Embryonic facial prominence (tissue), 1 donor: ENCODE results near the gene THSD7A.
"Not testable (repeated sequence)": the region's sequence is repeated elsewhere in the genome, so short reads cannot be mapped to it uniquely, and the experiment has no call there.

Experiments
- DNase-seq: peaks from one replicate; pipeline ENCODE4 v3.0.0-alpha.2; 2016; ENCODE audit errors: extremely low spot score

The THSD7A gene

DNA sequence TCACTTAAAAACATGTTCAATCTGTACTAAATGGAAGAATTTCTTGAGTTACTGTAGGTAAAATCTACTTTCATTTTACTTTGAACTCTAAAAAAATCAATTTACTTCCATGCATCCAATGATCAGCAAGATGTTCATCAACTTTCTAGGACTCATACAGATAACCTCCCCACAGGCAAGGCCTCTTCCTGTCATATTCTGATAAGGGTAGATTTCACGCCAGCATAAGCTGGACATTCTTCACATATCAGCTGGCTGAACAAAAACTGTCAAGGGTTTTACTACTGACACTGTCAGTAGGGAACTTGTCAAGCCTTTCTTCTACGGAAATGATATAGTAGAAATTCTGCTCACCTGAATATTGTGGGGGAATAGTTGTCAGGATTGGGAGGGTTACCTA, 244.9 kb downstream of the THSD7A start:
- no peak for DNase-seq

DNA sequence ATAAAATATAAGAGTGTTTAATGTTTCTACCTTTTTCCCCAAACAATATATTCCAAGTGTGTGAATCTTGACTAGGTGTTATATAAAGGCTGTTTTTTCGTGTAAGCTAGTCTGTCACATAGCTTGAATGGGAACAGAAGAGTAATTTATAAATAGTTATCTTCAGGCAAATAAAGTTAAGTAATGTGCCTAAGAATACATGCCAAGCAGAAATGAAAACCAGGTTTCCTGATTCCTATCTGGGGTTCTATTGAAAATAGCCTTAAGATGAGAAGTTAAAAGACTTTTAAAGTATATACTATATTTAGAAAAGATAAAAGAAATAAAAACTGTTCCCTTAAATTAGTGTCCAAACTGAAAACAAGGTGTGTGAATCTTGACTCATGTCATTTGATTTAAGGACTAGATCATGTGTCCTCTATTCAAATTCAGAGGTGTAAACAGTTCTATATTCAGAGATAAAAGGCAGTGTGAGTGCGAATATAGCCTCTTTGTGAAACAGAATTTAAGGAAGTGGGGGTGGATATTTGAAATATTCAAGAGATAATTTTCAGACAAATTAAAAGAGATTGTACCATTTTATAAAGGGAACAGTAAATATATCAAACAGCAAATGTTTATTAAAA, 247.5 kb downstream of the THSD7A start:
- no peak for DNase-seq

DNA sequence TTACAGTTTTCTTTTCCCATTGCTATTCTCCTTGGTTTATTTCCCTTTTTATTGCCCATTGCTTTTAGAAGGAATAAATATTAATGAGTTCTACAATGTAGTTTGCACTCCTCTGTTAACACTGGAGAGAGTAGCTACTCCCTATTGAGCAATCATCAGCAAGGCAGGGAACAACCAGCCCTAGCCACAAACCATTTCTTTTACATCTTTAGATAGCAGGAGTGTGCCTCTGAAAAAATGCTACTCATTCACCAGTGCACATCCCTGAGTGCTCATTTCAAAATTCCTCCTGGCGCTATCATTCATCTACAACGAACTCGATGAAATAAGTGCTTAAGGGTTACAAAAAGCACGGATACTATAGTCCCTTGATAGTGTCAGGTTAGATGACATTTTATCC, 252.9 kb downstream of the THSD7A start:
- DNase-seq, result no peak

DNA sequence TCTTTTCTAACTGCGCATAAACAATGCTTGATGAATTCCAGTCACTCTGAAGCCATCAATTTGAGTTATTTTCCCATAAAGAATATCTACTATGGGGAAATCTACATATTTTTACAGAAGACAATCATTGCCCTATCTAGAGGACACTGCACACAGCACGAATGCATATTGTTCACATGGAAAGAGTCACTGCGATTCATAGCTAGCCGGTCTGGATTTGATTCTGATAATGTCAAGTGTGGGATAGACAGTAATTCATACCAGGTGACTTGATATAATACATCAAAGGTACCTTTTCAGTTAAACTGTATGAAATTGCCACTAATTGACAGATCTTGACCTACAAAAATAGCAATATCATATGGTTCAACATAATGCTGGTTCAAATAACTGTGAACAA, 255.7 kb downstream of the THSD7A start:
- no peak for DNase-seq

DNA sequence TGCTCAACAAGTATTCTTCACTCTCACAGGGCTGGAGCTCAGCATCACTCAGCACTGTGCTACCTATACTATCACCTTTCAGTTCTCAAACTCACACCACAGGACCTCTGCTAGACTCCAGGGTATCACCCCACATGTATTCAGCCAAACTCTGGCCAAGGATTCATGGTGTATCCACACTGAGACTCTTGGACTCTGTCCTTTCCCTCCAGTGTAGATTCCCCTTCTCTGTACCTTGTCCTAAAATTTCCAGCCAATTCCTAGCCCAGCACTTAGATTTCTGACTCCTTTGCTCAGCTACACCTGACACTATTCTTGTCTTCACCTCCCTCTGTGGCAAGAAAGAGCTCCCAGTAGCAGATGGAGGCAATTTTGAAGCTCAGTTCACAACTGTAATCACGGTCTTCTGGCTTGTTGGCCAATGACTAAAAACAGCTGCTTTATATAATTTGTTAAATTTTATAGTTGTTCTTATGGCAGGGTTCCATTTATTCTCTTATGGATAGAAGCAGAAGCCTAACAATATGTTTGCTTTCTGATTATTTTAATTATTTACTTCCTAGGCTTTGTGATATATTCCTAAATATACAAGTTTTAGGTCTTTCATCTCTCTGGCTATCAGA, 258.8 kb downstream of the THSD7A start:
- no peak for DNase-seq

DNA sequence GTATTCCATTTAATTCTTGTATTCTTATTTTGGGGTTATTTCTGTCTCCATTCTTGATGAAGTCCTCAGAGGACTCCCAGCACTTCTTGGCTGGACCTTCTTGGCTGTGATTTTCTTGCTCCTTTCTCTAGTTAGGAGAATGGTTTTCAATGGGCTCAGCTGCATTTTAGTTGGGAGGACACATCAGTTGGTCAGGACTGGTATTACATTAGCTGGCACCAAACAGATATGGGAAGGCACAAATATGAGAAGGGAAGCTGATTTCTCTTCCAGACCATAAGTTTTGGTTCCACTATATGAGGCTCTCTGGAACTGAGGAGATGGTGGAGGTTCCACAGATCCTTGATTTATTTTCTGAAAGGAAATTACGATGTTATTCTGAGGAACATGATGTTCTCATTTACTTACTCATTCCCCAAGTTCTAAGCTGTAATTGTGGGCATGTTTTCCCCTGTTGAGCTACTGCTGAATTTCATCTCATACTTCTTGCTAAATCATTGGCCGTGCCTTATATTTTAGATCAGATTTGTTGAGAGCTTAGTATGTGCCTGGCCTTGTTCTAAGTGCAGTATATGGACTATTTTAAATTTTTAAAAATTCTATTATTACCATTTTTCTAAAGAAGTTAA, 261.0 kb downstream of the THSD7A start:
- DNase-seq, result no peak

DNA sequence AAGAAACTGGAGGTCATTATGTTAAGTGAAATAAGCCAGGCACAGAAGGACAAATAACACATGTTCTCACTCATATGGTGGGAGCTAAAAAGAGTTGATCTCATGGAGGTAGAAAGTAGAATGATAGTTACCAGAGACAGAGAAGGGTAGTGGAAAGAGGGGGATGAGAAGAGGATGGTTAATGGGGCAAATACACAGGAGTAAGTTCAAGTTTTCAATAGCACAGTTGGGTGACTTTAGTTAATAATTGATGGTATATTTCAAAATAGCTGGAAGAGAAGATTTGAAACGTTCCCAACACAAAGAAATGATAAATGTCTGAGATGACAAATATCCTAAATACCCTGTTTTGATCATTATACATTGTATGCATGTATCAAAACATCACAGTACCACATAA, 261.8 kb downstream of the THSD7A start:
- DNase-seq, result no peak

DNA sequence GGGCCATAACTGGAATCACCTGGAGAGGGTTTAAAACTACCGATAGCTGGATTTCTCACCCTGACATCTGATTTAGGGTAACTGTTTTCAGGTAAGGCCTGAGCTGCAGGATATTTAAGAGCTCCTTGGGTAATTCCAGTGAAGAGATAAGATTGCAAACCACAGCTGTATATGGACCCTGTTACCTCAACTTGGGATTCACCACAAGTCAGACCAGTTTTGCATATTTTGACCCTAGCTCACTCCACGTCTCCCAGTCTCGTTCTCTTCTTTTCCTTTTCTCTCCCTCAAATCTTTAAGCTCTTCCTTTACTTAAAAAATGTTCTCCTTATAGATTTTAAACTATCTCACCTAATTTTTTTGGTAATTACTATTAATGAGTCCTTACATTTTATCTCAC, 264.4 kb downstream of the THSD7A start:
- no peak for DNase-seq

DNA sequence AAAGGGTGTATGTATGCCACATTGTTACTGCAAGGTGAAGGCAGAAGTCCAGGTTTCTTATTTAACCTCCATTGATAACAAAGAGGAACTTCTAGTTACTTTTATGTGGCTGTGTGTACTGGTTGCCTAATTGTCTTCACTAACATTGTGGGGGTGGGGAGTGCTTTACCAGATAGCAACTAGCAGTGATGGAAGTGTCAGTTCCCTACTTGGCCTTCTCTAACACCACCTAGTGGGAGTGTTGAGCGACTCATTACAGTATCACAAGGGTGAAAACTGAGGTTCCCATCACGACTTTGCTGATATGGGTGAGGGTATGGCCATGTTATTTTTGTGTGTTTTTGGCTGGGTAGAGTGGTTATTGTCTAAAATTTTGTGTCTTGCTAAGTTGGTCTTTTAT, 274.4 kb downstream of the THSD7A start:
- no peak for DNase-seq

DNA sequence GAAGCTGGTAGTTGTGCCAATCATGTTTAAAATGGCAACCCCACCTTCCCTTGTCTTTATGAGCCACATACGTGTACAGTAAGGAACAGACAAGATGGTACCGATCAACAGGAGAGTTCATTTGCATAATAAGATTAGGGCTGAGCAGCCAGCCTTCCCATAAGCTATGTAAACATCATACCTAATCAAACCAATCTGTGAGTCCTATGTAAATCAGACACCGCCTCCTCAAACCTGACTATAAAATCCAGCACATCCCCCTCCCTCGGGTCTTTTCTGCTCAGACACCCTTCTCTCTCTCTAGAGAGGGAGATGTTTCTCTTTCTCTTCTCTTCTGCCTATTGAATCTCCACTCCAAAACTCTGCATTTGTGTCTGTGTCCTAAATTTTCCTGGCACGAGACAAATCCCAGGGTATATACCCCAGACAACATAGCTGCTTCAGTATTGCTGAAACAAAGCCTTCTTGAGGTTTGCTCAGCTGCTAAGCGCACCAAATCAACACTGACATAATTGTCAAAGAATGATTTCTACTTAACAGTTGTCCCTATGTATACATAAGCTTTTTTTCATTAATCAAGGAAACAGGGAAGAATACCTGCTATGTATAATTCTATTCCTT, 279.2 kb downstream of the THSD7A start:
- DNase-seq, result no peak

DNA sequence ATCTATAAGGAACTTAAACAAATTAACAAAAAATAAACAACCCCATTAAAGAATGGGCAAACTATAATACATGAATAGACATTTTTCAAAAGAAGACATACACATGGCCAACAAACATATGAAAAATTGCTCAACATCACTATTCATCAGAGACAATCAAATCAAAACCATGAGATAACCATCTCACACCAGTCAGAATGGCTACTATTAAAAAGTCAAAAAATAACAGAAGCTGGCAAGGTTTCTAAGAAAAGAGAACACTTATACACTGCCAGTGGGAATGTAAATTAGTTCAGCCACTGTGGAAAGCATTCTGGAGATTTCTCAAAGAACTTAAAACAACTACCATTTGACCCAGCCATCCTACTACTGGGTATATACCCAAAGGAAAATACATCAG, 280.5 kb downstream of the THSD7A start:
- DNase-seq, result no peak

DNA sequence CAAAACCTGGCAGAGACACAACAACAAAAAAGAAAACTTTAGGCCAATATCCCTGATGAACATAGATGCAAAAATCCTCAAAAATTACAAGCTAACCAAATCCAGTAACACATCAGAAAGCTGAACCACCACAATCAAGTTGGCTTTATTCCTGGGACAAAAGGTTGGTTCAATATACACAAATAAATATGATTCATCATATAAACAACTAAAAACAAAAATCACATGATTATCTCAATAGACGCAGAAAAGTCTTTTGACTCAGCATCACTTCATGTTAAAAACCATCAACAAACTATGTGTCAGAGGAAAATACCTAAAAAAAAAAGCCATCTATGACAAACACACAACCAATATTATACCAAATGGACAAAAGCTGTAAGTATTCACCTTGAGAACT, 283.5 kb downstream of the THSD7A start:
- no peak for DNase-seq

DNA sequence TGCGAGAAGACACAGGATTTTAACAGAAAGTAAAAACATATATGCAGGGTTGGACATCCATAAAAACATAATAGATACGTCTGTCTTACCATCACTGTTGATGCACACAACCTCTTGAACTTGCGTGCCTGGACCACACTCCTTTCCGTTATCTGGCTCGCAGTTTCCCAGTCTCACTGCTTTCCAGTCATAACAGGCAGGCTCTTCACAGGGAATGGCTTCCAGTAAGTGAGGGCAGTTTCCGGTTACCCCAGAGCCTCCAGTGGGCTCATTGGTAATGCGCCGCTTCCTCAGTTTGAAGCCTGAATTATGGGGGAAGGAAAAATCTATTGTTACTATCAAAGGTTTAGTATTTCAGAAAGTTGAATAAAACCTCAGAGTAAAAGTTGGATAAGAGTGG, 290.7 kb downstream of the THSD7A start:
- DNase-seq, result no peak

DNA sequence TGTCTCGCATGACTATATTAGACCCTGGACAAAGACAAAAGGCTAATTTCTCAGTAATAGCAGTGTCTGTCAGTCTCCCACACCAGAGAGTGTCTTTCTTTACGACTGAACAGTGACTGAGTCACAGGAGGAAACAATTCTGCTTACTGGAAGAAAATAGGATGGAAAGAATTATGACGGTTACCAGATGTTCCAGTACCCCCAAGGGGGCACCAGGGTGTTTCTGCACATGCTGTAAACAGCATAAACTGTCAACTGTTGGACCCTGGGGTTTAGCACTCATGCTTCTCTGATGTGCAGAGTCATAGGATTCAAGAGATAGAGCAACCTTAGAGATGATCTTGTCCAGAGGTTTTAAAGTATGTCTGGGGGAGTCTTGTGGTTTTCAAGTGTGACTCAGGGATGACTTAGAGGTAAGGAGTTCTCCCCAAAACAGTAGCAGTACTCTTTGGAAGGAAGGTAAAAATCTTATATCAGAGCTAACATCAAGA, 291.7 kb downstream of the THSD7A start:
- no peak for DNase-seq

DNA sequence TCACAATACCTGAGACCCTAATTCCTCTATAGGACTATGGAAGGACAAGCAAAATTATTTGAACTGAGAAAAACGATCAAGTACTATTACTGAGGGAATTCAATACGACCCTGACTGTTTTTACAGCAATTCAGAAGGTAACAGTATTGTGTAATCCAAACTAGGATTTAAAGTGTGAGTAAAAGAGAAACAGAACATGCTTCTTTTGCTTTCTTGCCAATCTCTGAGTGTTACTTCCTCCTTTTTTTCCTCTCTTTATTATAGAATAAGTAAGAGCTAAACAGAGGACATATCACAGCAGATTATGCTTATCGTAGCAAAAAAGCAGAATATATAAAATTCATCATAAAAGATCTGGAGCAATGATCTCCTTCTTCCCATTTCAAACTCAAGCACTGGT, 292.1 kb downstream of the THSD7A start:
- DNase-seq, result no peak

DNA sequence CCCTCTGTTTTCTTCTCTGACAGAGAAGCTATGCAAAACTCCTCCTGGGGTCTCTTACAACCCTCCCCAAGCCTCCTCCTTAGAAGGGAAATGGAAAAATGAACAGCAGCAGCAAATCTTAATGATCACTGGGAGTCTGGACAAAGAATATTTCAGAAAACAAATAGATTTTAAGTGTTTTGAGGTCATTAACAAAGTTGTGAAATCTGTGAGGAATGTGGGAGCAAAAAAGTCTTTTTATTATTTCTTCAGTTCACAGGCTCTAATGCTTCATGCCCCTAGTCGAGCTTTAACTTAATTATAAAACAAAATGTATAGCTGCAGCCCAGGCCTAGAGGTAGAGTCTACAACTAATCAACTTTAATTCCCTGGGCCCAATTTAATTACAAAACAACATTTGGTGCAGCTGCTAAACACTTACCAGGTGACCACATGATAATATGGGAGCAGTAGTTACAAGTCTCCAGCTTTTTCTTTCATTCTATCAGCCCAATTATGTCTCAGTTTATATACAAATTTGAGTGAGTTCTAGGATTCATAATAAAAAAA, 293.2 kb downstream of the THSD7A start:
- DNase-seq, result no peak

DNA sequence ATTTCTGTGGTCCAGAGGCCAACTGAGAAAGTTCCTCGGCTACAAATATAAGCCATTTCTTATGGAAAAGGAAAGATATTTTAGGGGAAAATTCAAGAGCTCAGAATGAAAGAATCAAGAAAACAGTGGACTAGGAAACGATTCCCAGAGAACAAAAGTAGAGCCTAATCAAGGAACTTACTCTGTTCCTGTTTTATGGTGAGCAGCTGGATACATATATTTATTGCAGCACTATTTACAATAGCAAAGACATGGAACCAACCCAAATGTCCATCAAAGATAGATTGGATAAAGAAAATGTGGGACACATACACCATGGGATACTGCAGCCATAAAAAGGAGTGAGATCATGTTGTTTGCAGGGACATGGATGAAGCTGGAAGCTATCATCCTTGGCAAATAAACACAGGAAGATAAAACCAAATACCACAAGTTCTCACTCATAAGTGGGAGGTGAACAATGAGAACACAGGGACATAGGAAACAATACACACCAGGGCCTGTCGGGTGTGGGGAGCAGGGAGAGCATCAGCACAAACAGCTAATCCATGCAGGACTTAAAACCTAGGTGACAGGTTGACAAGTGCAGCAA, 298.7 kb downstream of the THSD7A start:
- no peak for DNase-seq

DNA sequence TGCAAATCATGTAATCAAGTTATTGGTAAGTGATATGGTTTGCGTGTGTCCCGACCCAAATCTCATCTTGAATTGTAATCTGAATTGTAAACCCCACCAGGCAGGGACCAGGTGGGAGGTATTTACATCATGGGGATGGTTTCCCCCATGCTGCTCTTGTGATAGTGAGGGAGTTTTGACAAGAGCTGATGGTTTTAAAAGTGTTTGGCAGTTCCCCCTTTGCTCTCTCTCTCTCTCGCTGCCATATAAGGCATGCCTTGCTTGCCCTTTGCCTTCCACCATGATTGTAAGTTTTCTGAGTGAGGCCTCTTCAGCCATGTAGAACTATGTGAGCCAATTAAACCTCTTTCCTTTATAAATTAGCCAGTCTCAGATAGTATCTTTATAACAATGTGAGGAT, 302.6 kb downstream of the THSD7A start:
- no peak for DNase-seq

DNA sequence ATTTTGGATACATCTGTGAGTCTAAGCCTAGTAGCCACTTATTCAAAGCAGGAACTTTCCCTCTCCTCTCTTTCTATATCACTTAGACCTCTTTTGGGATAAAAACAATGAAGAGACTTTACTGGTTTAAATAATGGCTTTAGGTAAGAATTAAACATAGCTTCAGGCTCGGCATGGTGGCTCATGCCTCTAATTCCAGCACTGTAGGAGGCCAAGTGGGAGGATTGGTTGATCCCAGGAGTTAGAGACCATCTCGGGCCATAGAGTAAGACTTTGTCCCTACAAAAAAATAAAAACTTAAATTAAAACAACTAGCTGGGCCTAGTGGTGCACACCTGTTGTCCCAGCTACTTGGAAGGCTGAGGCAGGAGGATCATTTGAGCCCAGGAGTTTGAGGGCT, 304.3 kb downstream of the THSD7A start:
- no peak for DNase-seq

DNA sequence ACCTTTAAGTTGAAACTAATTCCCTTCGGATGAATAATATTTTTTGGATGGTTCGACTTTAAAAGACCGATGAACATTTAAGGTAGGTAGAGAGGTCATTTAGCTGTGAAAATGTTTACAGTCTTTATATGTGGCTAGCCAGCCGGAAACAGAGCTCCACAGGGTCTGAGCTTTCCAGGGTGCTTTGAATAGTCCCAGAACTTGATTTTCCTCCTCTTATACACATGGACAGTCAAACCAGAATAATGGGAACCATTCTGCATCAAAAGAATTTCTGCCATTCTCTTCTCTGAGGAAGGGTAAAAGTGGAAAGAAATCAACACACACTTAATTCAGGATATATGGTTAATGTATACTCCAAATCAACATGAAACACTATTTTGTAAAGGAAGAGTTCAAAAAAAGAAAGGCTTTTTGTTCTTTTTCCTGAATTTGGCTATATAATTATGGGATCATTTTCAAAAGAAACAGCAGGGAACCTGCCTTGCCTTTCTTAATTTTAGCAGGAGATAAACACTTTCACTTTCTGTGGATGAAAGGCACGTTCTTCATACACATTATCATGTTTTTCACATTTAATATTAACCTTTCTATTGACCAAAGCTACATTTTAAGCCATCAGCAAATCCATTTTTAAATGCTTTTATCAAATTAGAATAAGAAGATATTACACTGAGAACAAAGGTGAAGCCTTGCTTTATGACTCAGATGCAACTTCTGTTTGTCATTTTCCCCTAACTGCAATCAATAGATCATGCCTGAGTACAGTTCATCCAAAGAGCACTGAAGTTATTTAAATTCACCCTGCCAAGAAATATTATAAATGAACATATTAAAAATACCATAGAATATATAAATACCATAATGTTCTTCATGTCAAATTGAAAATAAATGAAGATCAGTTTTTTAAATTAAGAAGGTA, 307.3 kb downstream of the THSD7A start:
- DNase-seq, result no peak

DNA sequence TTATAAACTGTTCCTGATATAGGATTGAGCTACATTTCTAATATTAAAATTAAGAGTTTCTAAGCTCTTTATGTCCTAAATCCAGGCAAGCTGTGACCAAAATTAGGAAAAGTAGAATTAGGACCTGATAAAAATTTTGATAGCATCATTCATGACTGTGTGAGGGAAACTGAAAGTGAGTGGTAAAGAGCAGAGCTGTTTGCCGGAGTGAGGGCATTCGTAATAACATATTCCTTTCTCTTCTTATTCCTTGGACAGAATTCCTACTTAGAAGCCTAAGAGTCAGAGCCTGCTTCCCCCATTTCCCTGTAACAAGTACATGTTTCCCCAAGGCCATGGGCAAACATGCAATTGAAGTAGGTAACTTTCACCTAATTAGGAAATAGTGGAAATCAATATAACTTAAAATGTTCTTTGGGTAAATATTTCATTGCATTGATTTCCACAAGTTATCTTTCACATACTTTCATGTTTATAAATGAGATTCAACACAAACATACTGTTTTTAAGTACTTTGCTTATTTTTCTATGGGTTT, 310.0 kb downstream of the THSD7A start:
- DNase-seq, result not testable (repeated sequence)
